Panc1 (cell line): ENCODE data around the gene ZFYVE28. TPM values are rescaled to one million over a fixed set of nuclear protein-coding genes. Genes with fewer than 3 reads are reported as not detected.
A peak's percentile ranks its signal among the peaks of the same experiment; 100 is the strongest.

Source experiments
- ATAC-seq: fragments of 200-7000 bp; cut with Tn5 transposase; 2 replicates; pipeline ENCODE4 v1.9.1; 2020; ENCODE audit warnings: mild to moderate bottlenecking, moderate library complexity
- BruUV-seq: library from RNA; stranded (reverse); fragments of 400-500 nt; replicated peaks from 2 replicates; lab custom pipeline; 2021; lab: Mats Ljungman, UMichigan
- CTCF ChIA-PET: fragments of 300-600 bp; sonication (Branson Sonifier 250); formaldehyde crosslinking; loops from one replicate; lab custom pipeline; 2022; ENCODE audit warnings: antibody characterized with exemption; lab: Charles Lee
- POLR2A ChIA-PET: fragments of 300-600 bp; sonication (Branson Sonifier 250); formaldehyde crosslinking; loops from one replicate; lab custom pipeline; 2022; ENCODE audit warnings: antibody characterized with exemption; lab: Charles Lee
- DNase-seq: peaks from one replicate; pipeline ENCODE4 v3.0.0-alpha.2; 2010; ENCODE audit warnings: low read depth, low spot score
- H3K27ac ChIP-seq: 2 replicates; pipeline ENCODE4 v1.5.1; 2011; ENCODE audit warnings: mild to moderate bottlenecking, low read length, inconsistent platforms
- H3K27me3 ChIP-seq: fragments of 200-500 bp; sonication (Bioruptor generic); 2 replicates; pipeline ENCODE4 v1.6.0; 2014; ENCODE audit warnings: low read length, inconsistent platforms; ENCODE audit not compliant: control insufficient read depth, insufficient read depth
- H3K36me3 ChIP-seq: fragments of 200-500 bp; sonication (Bioruptor generic); 2 replicates; pipeline ENCODE4 v1.5.1; 2014; ENCODE audit warnings: inconsistent platforms, mild to moderate bottlenecking, low read length, moderate library complexity; ENCODE audit not compliant: control insufficient read depth, insufficient read depth
- H3K4me1 ChIP-seq: 2 replicates; pipeline ENCODE4 v1.5.1; 2011; ENCODE audit warnings: inconsistent platforms, mild to moderate bottlenecking, low read length, moderate library complexity; ENCODE audit not compliant: control insufficient read depth, insufficient read depth
- H3K4me3 ChIP-seq, 2 experiments: 2 replicates each; pipeline ENCODE4 v1.5.1; 2011 to 2012; ENCODE audit warnings: low read depth in 2 of 2, low read length in 2 of 2, mild to moderate bottlenecking in 2 of 2, inconsistent platforms in 1 of 2, moderate library complexity in 1 of 2
- H3K9me3 ChIP-seq: fragments of 200-500 bp; sonication (Bioruptor generic); 2 replicates; pipeline ENCODE4 v1.5.1; 2014; ENCODE audit warnings: low read depth, mild to moderate bottlenecking, inconsistent platforms, low read length, moderate library complexity; ENCODE audit not compliant: control insufficient read depth, insufficient read depth
- CTCF ChIP-seq: fragments of 450-650 bp; IDR thresholded peaks from 2 replicates; pipeline ENCODE4 v1.5.1; 2017; ENCODE audit warnings: mild to moderate bottlenecking
- POLR2AphosphoS5 ChIP-seq: IDR thresholded peaks from 2 replicates; pipeline ENCODE4 v1.6.1; 2012; ENCODE audit warnings: mild to moderate bottlenecking, low read depth, low read length, moderate library complexity
- REST ChIP-seq, 2 experiments: IDR thresholded peaks; 2 replicates each; pipeline ENCODE4 v1.6.1; 2011 to 2012; ENCODE audit warnings: low read depth in 2 of 2, control low read depth in 1 of 2, low read length in 1 of 2, mild to moderate bottlenecking in 1 of 2, moderate library complexity in 1 of 2; ENCODE audit not compliant: insufficient read depth in 1 of 2
- SIN3A ChIP-seq: IDR thresholded peaks from 2 replicates; pipeline ENCODE4 v1.6.1; 2012; ENCODE audit warnings: low read depth, mild to moderate bottlenecking, low read length, moderate library complexity, borderline replicate concordance; ENCODE audit not compliant: insufficient read depth
- TCF7L2 ChIP-seq: IDR thresholded peaks from 2 replicates; pipeline ENCODE4 v1.6.1; 2011; ENCODE audit warnings: mild to moderate bottlenecking, low read depth, low read length, inconsistent platforms
- in situ Hi-C: cut with HindIII; loops from 2 replicates; pipeline ENCODE4 v1.10.0; 2016; ENCODE audit warnings: low sequenced_read_pairs, low pct_unique_long_range_greater_than_20kb
- intact Hi-C: fragments of 100-400 bp; cut with micrococcal nuclease; formaldehyde crosslinking; loops from one replicate; pipeline ENCODE4 v1.10.0; 2022; ENCODE audit not compliant: unreplicated experiment
- total RNA-seq: library from RNA; stranded (reverse); gene quantifications from one replicate; pipeline ENCODE4 v1.2.1, GENCODE V29; 2021; ENCODE audit not compliant: unreplicated experiment

Gene ZFYVE28
- total RNA-seq, 1 experiment from 2014 or later: 11.9 TPM

GRCh38 chr4:2356123-2357069 is 62.0 kb downstream of the ZFYVE28 start:
- no peak for TF ChIP-seq TCF7L2
- TF ChIP-seq CTCF: no peak
- no peak for TF ChIP-seq POLR2AphosphoS5
- TF ChIP-seq REST (IDR thresholded peaks at IDR 0.05; ENCODE audit: insufficient read depth in 1 of 2, low read depth in 2 of 2, low read length in 1 of 2): no peak
- no peak for TF ChIP-seq SIN3A
- no TSS peak for BruUV-seq
- POLR2A ChIA-PET: no interaction called here
- ATAC-seq (peak; percentile 37; the same call in 1 of the 2 replicates), DNase-seq (no peak)
- Histone ChIP-seq H3K36me3 (no peaks in the 10 kb centered on the region), H3K9me3 (no peaks in the 10 kb centered on the region), H3K27ac (no peak overlapping the region), H3K4me1 (no peaks in the 10 kb centered on the region; the same call in 1 of the 2 replicates), H3K4me3 (no peak overlapping the region), H3K27me3 (no peaks in the 10 kb centered on the region)
- in situ Hi-C loops (no loop called here), intact Hi-C loops (no loop called here)
- CTCF ChIA-PET: no interaction called here

- no peak for DNase-seq
- ChIA-PET POLR2A (no interaction called here), CTCF (no interaction called here)
- Histone ChIP-seq H3K4me3 (no peak overlapping the region), H3K27ac (no peak overlapping the region), H3K36me3 (no peaks in the 10 kb centered on the region), H3K4me1 (no peaks in the 10 kb centered on the region), H3K9me3 (no peaks in the 10 kb centered on the region), H3K27me3 (no peaks in the 10 kb centered on the region)
- intact Hi-C loops (no loop called here), in situ Hi-C loops (no loop called here)
- TF ChIP-seq SIN3A: no peak
- no peak for TF ChIP-seq CTCF
- TF ChIP-seq REST (IDR thresholded peaks at IDR 0.05; ENCODE audit: insufficient read depth in 1 of 2, low read depth in 2 of 2, low read length in 1 of 2): no peak
- TF ChIP-seq TCF7L2: no peak
- no peak for TF ChIP-seq POLR2AphosphoS5
- BruUV-seq: no TSS peak
- no peak for ATAC-seq
Measured at GRCh38 chr4:2354760-2355159, 63.7 kb downstream of the ZFYVE28 start.
